Panc1 (cell line): ENCODE data around the gene GYG2. TPM values are rescaled to one million over a fixed set of nuclear protein-coding genes. Genes with fewer than 3 reads are reported as not detected.
A peak's percentile ranks its signal among the peaks of the same experiment; 100 is the strongest.
"Not testable (repeated sequence)": the region's sequence is repeated elsewhere in the genome, so short reads cannot be mapped to it uniquely, and the experiment has no call there.

ENCODE experiments used
- ATAC-seq: fragments of 200-7000 bp; cut with Tn5 transposase; 2 replicates; pipeline ENCODE4 v1.9.1; 2020; ENCODE audit warnings: mild to moderate bottlenecking, moderate library complexity
- BruUV-seq: library from RNA; stranded (reverse); fragments of 400-500 nt; replicated peaks from 2 replicates; lab custom pipeline; 2021; lab: Mats Ljungman, UMichigan
- CTCF ChIA-PET: fragments of 300-600 bp; sonication (Branson Sonifier 250); formaldehyde crosslinking; loops from one replicate; lab custom pipeline; 2022; ENCODE audit warnings: antibody characterized with exemption; lab: Charles Lee
- POLR2A ChIA-PET: fragments of 300-600 bp; sonication (Branson Sonifier 250); formaldehyde crosslinking; loops from one replicate; lab custom pipeline; 2022; ENCODE audit warnings: antibody characterized with exemption; lab: Charles Lee
- DNase-seq: peaks from one replicate; pipeline ENCODE4 v3.0.0-alpha.2; 2010; ENCODE audit warnings: low read depth, low spot score
- H3K27ac ChIP-seq: 2 replicates; pipeline ENCODE4 v1.5.1; 2011; ENCODE audit warnings: mild to moderate bottlenecking, low read length, inconsistent platforms
- H3K27me3 ChIP-seq: fragments of 200-500 bp; sonication (Bioruptor generic); 2 replicates; pipeline ENCODE4 v1.6.0; 2014; ENCODE audit warnings: low read length, inconsistent platforms; ENCODE audit not compliant: control insufficient read depth, insufficient read depth
- H3K36me3 ChIP-seq: fragments of 200-500 bp; sonication (Bioruptor generic); 2 replicates; pipeline ENCODE4 v1.5.1; 2014; ENCODE audit warnings: inconsistent platforms, mild to moderate bottlenecking, low read length, moderate library complexity; ENCODE audit not compliant: control insufficient read depth, insufficient read depth
- H3K4me1 ChIP-seq: 2 replicates; pipeline ENCODE4 v1.5.1; 2011; ENCODE audit warnings: inconsistent platforms, mild to moderate bottlenecking, low read length, moderate library complexity; ENCODE audit not compliant: control insufficient read depth, insufficient read depth
- H3K4me3 ChIP-seq, 2 experiments: 2 replicates each; pipeline ENCODE4 v1.5.1; 2011 to 2012; ENCODE audit warnings: low read depth in 2 of 2, low read length in 2 of 2, mild to moderate bottlenecking in 2 of 2, inconsistent platforms in 1 of 2, moderate library complexity in 1 of 2
- H3K9me3 ChIP-seq: fragments of 200-500 bp; sonication (Bioruptor generic); 2 replicates; pipeline ENCODE4 v1.5.1; 2014; ENCODE audit warnings: low read depth, mild to moderate bottlenecking, inconsistent platforms, low read length, moderate library complexity; ENCODE audit not compliant: control insufficient read depth, insufficient read depth
- POLR2AphosphoS5 ChIP-seq: IDR thresholded peaks from 2 replicates; pipeline ENCODE4 v1.6.1; 2012; ENCODE audit warnings: mild to moderate bottlenecking, low read depth, low read length, moderate library complexity
- SIN3A ChIP-seq: IDR thresholded peaks from 2 replicates; pipeline ENCODE4 v1.6.1; 2012; ENCODE audit warnings: low read depth, mild to moderate bottlenecking, low read length, moderate library complexity, borderline replicate concordance; ENCODE audit not compliant: insufficient read depth
- TCF7L2 ChIP-seq: IDR thresholded peaks from 2 replicates; pipeline ENCODE4 v1.6.1; 2011; ENCODE audit warnings: mild to moderate bottlenecking, low read depth, low read length, inconsistent platforms
- in situ Hi-C: cut with HindIII; loops from 2 replicates; pipeline ENCODE4 v1.10.0; 2016; ENCODE audit warnings: low sequenced_read_pairs, low pct_unique_long_range_greater_than_20kb
- intact Hi-C: fragments of 100-400 bp; cut with micrococcal nuclease; formaldehyde crosslinking; loops from one replicate; pipeline ENCODE4 v1.10.0; 2022; ENCODE audit not compliant: unreplicated experiment
- total RNA-seq: library from RNA; stranded (reverse); gene quantifications from one replicate; pipeline ENCODE4 v1.2.1, GENCODE V29; 2021; ENCODE audit not compliant: unreplicated experiment
- TF ChIP-seq, protein P1 (sequence below): fragments of 450-650 bp; IDR thresholded peaks from 2 replicates; pipeline ENCODE4 v1.5.1; 2017; ENCODE audit warnings: mild to moderate bottlenecking
- TF ChIP-seq, protein P2 (sequence below), 2 experiments: IDR thresholded peaks; 2 replicates each; pipeline ENCODE4 v1.6.1; 2011 to 2012; ENCODE audit warnings: low read depth in 2 of 2, control low read depth in 1 of 2, low read length in 1 of 2, mild to moderate bottlenecking in 1 of 2, moderate library complexity in 1 of 2; ENCODE audit not compliant: insufficient read depth in 1 of 2

GYG2 gene
- total RNA-seq, 1 experiment from 2014 or later = 0.85 TPM

DNA sequence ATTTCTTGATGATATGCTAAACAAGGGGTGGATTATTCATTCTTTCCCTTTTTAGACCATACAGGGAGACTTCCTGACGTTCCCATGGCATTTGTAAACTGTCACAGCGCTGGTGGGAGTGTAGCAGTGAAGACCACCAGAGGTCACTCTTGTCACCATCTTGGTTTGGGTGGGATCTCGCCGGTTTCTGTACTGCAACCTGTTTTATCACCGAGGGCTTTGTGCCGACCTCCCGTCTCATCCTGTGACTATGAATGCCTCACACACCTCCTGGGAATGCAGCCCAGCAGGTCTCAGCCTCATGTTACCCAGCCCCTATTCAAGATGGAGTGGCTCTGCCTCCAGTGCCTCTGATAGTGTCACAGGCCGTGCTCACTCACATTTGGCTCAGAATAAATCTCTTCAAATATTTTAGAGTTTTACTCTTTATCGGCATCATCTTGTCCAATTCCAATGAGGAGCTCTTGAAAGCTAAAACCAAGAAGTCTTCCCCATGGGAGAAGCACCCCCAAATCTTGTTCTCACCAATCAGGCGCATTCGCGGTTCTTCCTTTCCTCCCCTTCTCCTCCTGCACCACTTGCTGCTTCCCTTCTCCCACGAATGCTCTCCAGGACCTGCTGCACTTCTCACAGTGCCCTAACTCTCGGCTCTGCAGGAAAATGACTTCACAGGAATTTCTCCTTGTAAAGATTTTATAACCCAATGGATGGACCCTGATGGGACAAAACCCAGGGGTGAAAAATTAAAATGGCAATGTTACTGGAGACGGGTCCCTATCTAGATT lies 61.2 kb downstream of the GYG2 start:
- H3K27ac ChIP-seq, POLR2A ChIA-PET, H3K27me3 ChIP-seq, DNase-seq, H3K9me3 ChIP-seq, in situ Hi-C loops, H3K4me1 ChIP-seq, H3K36me3 ChIP-seq, intact Hi-C loops, BruUV-seq: not testable (repeated sequence)
- CTCF ChIA-PET = interaction anchor here (0.7 kb wide), 1 partner anchor 111 kb away, joined by 3 read pairs; no protein-coding TSS in a partner anchor
- TF ChIP-seq, protein P1, sequence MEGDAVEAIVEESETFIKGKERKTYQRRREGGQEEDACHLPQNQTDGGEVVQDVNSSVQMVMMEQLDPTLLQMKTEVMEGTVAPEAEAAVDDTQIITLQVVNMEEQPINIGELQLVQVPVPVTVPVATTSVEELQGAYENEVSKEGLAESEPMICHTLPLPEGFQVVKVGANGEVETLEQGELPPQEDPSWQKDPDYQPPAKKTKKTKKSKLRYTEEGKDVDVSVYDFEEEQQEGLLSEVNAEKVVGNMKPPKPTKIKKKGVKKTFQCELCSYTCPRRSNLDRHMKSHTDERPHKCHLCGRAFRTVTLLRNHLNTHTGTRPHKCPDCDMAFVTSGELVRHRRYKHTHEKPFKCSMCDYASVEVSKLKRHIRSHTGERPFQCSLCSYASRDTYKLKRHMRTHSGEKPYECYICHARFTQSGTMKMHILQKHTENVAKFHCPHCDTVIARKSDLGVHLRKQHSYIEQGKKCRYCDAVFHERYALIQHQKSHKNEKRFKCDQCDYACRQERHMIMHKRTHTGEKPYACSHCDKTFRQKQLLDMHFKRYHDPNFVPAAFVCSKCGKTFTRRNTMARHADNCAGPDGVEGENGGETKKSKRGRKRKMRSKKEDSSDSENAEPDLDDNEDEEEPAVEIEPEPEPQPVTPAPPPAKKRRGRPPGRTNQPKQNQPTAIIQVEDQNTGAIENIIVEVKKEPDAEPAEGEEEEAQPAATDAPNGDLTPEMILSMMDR = peak; percentile 61
- ATAC-seq = peak; percentile 79
- peak overlapping the region; percentile 37 to 47 for H3K4me3 ChIP-seq

DNA sequence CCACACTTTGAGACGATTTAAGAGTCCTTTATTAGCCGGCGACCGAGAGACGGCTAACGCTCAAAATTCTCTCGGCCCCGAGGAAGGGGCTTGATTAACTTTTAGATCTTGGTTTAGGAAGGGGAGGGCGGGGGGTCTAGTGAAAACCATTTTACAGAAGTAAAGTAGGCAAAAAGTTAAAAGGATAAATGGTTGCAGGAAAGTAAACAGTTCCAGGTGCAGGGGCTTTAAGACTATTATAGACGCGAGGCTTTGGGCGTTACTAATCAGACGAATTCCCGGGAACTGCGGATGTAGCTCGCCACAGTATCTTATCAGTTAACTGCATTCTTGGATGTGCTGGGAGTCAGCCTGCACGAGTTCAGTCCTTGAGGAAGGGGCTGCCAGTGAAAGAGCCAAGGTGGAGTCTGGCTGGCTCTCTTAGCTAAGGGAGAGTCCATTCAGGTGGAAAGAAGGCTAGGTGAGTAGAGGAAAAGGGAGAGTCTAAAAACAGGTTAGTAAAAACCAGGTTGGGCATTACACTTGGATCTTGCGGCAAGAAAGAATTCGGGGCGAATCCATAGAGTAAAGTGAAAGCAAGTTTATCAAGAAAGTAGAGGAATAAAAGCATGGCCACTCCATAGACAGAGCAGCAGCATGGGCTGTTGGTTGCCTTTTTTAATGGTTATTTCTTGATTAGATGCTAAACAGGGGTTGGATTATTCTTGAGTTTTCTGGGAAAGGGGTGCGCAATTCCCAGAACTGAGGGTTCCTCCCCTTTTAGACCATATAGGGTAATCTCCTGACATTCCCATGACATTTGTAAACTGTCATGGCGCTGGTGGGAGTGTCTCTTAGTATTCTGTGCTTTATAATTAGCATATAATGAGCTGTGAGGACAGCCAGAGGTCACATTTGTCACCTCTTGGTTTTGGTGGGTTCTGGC lies 62.1 kb downstream of the GYG2 start:
- in situ Hi-C loops, intact Hi-C loops, BruUV-seq: not testable (repeated sequence)

DNA sequence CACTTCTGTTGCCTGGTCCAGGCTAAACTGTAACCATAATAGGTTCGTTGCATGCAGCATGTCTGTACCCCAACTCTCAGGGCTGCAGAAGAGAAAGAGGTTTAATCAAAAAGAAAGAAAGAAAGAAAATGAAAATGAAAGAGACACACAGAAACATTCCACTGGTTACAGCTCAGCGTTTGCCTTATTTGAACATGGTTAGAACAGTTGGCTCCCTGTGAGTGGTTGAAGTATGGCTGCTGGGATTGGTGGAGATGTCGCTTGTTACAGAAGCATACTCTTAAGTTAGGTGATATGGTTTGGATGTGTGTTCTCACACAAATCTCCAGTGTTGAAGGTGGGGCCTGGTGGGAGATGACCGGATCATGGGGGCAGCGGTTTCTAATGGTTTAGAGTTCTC lies 64.1 kb downstream of the GYG2 start:
- ChIA-PET CTCF (no interaction called here), POLR2A (no interaction called here)
- BruUV-seq = no TSS peak
- intact Hi-C loops = no loop called here
- ATAC-seq = no peak
- H3K4me3 ChIP-seq = no peak overlapping the region
- in situ Hi-C loops = no loop called here
- TF ChIP-seq TCF7L2 = no peak
- TF ChIP-seq, protein P1 = no peak
- no peak for TF ChIP-seq POLR2AphosphoS5
- TF ChIP-seq, protein P2, sequence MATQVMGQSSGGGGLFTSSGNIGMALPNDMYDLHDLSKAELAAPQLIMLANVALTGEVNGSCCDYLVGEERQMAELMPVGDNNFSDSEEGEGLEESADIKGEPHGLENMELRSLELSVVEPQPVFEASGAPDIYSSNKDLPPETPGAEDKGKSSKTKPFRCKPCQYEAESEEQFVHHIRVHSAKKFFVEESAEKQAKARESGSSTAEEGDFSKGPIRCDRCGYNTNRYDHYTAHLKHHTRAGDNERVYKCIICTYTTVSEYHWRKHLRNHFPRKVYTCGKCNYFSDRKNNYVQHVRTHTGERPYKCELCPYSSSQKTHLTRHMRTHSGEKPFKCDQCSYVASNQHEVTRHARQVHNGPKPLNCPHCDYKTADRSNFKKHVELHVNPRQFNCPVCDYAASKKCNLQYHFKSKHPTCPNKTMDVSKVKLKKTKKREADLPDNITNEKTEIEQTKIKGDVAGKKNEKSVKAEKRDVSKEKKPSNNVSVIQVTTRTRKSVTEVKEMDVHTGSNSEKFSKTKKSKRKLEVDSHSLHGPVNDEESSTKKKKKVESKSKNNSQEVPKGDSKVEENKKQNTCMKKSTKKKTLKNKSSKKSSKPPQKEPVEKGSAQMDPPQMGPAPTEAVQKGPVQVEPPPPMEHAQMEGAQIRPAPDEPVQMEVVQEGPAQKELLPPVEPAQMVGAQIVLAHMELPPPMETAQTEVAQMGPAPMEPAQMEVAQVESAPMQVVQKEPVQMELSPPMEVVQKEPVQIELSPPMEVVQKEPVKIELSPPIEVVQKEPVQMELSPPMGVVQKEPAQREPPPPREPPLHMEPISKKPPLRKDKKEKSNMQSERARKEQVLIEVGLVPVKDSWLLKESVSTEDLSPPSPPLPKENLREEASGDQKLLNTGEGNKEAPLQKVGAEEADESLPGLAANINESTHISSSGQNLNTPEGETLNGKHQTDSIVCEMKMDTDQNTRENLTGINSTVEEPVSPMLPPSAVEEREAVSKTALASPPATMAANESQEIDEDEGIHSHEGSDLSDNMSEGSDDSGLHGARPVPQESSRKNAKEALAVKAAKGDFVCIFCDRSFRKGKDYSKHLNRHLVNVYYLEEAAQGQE (IDR thresholded peaks at IDR 0.05; ENCODE audit: insufficient read depth in 1 of 2, low read depth in 2 of 2, low read length in 1 of 2) = no peak
- no peak for TF ChIP-seq SIN3A
- no peak for DNase-seq
- H3K36me3 ChIP-seq = no peaks in the 10 kb centered on the region
- no peak overlapping the region for H3K27ac ChIP-seq
- no peaks in the 10 kb centered on the region for H3K4me1 ChIP-seq
- H3K27me3 ChIP-seq = no peaks in the 10 kb centered on the region
- no peaks in the 10 kb centered on the region for H3K9me3 ChIP-seq

More for the DNA sequence above, 62.1 kb downstream of the GYG2 start:
- H3K4me1 ChIP-seq, DNase-seq, ATAC-seq, CTCF ChIA-PET, H3K27me3 ChIP-seq, H3K9me3 ChIP-seq, POLR2A ChIA-PET, H3K27ac ChIP-seq, H3K36me3 ChIP-seq: not testable (repeated sequence)
- H3K4me3 ChIP-seq = peak overlapping the region in 1 of 2 experiments; percentile 47; a peak in 1 of 4 replicates
